GM18526 (cell line): ENCODE measurements around the gene SZT2.

Experiments
- POLR2A ChIP-seq: IDR thresholded peaks from 3 replicates; pipeline ENCODE4 v1.6.1; 2011; ENCODE audit not compliant: insufficient read length; ENCODE audit errors: extremely low read depth

The SZT2 gene

DNA sequence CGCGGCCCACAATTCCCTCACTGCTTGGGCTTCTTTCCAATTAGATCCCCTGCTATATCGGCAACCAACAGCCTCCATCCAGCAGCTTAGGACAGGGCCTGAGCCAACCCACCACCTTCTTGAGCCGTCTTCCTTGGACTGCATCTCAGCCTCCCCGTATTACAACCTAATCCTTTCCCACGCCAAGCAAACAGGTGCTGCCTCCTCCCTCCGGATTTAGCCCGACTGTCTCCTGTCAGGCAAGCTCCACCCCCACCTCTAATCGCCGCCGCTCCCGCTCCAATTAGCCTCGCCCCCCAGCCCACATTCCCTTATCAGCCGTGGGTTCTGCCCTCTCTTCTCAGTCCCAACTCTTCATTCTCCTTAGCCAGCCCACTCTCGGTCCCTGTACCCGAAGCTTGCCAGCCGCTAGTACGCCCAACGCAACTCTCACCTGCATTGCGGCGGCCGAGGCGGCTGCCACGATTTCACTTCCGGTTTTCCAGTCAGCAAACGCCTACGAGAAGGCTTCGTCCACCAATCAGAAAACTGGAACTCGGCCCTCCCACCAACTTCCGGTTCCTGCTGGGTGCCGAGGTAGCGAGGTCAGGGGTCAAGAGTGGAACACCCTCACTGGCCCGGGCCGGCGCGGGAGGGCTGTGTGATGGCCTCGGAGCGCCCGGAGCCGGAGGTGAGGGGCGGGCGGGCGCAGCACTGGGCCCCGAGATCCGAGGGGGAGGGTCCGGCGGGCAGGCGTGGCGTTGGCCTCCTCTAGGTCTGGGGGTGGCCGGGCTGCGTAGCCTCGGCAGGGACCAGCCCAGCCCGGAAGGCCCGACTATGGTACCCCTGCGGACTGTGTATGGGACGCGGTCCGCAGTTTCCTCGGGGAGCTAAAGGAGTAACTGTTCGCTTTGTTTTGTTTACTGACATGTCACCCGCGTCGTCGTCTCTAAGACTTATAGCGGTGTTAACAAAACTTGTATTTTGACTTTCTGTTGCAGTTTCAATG is at the start of gene SZT2, which contains the start of gene MED8:
Gene SZT2, plus strand, starts transcription at position 574 of the 988 bp plus-strand sequence. Its CDS starts 70 bp downstream, at position 644.
Gene MED8, minus strand, starts transcription at position 475 of the 988 bp plus-strand sequence. Its CDS starts 36 bp downstream, at position 439.
- peak; percentile 90 for TF ChIP-seq POLR2A

DNA sequence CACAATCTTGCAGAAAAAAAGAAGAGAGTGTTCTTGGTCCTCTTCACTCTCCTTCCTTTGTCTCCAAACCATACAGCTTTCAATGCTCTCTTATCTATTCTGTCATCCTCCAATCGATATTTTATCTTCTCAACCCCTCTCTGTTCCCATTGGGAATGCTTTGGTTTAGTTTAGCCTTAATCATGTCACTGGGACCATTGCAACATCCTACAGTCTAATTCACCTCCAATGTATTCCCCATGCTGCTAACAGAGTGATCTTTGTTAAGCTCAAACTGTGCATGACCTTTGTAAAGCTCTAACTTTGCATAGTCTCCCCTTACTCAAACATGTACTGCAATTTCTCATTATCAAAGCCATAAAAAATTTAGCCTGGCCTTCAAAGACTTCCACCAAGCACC is 49.1 kb upstream of the SZT2 start:
- TF ChIP-seq POLR2A, result no peak

DNA sequence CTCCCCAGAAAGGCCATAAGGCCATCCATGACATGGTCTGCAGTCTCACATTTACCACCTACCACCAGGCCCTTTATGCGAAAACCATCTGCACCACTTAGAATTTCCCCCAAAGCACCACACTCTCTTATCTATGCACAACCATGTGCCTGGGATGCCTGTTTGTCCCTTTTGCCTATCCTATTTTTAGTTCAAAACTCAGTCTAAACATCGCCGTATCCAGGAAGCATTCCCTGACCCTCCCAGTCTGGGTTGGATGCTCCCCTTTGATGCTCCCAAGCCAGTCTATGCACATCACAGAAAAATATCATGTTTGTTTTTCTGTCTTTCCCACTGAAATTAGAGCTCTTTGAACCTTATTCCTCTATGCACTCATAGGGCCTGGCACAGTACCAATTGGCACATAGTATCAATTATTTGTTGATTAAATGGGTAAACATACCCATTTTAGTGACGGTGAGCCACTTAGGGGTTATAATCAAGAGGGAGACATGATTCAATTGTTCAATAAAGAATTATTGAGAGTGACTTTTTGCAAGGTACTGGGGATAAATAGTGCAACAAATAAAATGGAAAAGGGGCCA is 45.3 kb upstream of the SZT2 start:
- no peak for TF ChIP-seq POLR2A

DNA sequence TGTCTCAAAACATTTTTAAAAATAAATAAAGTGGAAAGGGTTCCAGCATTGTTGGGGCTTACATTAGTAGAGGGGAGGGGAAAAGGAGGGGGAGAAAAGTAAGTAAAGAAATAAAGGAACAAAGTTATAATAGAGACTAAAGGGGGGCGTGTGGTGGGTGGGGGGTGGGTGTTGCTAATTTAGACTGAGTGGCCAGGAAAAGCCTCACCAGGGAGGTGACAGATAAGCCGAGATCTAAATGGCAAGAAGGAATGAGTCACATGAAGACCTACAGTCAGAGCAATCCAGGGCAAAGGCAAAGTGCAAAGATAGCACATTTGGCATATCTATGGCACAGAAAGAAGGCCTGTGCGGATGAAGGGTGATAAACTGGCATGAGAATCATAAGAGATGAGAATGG is 44.6 kb upstream of the SZT2 start:
- no peak for TF ChIP-seq POLR2A

- no peak for TF ChIP-seq POLR2A
Observed at GRCh38 chr1:43346636-43347035, 43.1 kb upstream of the SZT2 start.

DNA sequence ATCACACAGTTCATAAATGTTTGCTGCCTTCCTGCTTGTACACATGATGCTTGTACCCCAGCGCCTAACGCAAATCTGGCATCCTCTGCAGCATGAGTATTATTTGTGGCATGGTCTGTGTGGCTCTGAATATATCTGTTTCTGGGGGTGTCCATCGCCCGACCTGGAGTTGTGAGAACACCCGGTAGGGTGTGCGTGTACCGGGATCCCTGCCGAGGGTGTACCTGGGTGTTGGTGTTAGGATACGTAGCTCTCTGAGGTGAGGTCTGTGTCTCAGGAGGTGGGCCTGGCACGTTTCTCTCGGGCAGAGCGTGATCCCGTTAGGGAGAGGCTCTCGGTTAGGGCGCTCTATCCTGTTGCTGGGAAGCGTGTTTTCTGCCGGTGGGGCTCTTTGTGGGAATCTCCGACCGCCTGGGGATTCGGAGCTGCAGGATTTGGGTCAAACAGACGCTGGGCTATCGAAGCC is 41.3 kb upstream of the SZT2 start:
- TF ChIP-seq POLR2A, result no peak

GRCh38 chr1:43348809-43349593 is 40.7 kb upstream of the SZT2 start:
- TF ChIP-seq POLR2A, result peak; percentile 35

- no peak for TF ChIP-seq POLR2A
Observed at GRCh38 chr1:43349594-43350306, 39.9 kb upstream of the SZT2 start.

GRCh38 chr1:43350976-43351375 is 38.7 kb upstream of the SZT2 start:
- no peak for TF ChIP-seq POLR2A

- no peak for TF ChIP-seq POLR2A
Observed at GRCh38 chr1:43351421-43352350, 38.0 kb upstream of the SZT2 start.

DNA sequence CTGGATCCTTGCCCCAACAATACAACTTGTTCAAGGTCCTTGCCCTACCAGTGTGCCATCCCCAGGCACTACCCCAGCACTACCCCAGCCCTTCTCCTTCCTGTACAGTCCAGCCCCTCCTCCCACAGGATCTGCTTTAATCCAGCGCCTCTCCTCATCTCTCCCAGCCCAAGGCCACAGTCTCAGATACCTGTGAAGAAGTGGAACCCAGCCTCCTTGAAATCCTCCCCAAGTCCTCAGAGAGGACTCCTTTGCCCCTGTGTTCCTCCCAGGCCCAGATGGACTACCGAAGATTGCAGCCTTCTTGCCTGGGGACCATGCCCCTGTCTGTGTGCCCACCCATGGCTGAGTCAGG is 37.4 kb upstream of the SZT2 start:
- no peak for TF ChIP-seq POLR2A

DNA sequence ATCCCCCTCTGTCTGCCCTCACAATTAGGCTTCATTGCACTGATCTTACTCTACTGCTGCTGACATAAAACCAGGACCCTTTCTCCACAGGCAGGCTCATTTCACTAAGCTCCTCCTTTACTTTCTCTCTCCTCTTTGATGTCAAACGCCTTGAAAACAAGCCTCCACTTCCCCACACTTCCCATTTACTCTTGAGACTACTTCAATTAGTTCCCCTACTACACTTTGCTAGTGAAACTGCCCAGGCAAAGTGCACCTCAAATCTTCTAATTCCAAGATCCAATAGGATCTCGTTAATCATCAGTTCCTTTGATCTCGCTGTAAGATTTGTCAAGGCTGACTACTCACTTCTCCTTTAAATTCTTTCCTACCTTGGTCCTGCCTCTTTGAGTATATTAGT is 36.8 kb upstream of the SZT2 start:
- TF ChIP-seq POLR2A, result no peak

DNA sequence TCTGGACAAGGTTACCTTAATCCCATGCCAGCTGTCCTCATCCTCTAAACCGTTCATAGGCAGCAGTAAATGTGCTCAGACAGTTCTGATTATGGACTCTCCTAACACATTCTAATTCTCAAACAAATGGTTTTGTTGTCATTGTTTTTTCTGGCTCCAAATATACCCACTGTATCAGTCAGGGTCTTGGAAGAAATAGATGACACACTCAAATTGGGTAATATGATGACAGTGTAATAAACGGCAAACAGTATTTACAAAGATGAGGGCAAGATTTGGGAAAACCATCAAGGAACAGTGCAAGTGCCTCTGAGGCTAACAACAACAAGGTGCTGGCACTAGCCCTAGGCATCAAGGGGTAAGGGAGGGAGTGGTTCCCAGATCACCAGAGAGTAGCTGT is 35.2 kb upstream of the SZT2 start:
- TF ChIP-seq POLR2A, result no peak

- TF ChIP-seq POLR2A, result no peak
Observed at GRCh38 chr1:43354936-43355335, 34.8 kb upstream of the SZT2 start.
